ENCODE data around the gene KLC3. TPM values are rescaled to one million over a fixed set of nuclear protein-coding genes. Genes with fewer than 3 reads are reported as not detected.
A peak's percentile ranks its signal among the peaks of the same experiment; 100 is the strongest.

KLC3 gene
- total and polyA plus RNA-seq, 4 donors, result 0.80 to 2.2 (median 1.4) TPM

GRCh38 chr19:45385392-45386221 lies 45.1 kb downstream of the KLC3 start:
- Histone ChIP-seq H3K9me3 (ENCODE audit: control insufficient read depth in 4 of 4, insufficient read depth in 3 of 4, low read length in 3 of 4) (no peaks in the 10 kb centered on the region), H3K27ac (ENCODE audit: low read depth in 1 of 2, low read length in 1 of 2) (no peak overlapping the region), H3K4me1 (ENCODE audit: control insufficient read depth in 5 of 5, insufficient read depth in 5 of 5, low read length in 5 of 5) (peaks cover 0 to 8% (median 0%) of the 10 kb centered on the region in 5 donors), H3K9ac (ENCODE audit: insufficient read depth in 1 of 2, low read length in 2 of 2) (no peak overlapping the region), H3K36me3 (ENCODE audit: control insufficient read depth in 4 of 4, insufficient read depth in 4 of 4, low read length in 4 of 4) (no peaks in the 10 kb centered on the region), H3K27me3 (ENCODE audit: control insufficient read depth in 3 of 3, insufficient read depth in 3 of 3, low read length in 2 of 3) (peaks cover 0 to 23% (median 10%) of the 10 kb centered on the region in 3 donors), H3K4me3 (no peak overlapping the region)
- TF ChIP-seq CTCF (IDR thresholded peaks at IDR 0.05; ENCODE audit: control extremely low read depth, extremely low read depth), result no peak
- no peak for DNase-seq
- peak; percentile 44 for ATAC-seq (ENCODE audit: insufficient read depth, low FRiP score)
- WGBS, 2 donors, result 9 to 12% methylated on average over 73 to 75 of the region's 75 CpGs

GRCh38 chr19:45391346-45391745 lies 50.8 kb downstream of the KLC3 start:
- Histone ChIP-seq H3K4me3 (no peak overlapping the region), H3K9me3 (ENCODE audit: control insufficient read depth in 4 of 4, insufficient read depth in 3 of 4, low read length in 3 of 4) (peaks cover 0 to 3% (median 0%) of the 10 kb centered on the region in 4 donors), H3K27me3 (ENCODE audit: control insufficient read depth in 3 of 3, insufficient read depth in 3 of 3, low read length in 2 of 3) (peaks cover 0 to 14% (median 4%) of the 10 kb centered on the region in 3 donors), H3K36me3 (ENCODE audit: control insufficient read depth in 4 of 4, insufficient read depth in 4 of 4, low read length in 4 of 4) (peaks cover 0 to 23% (median 3%) of the 10 kb centered on the region in 4 donors), H3K9ac (ENCODE audit: insufficient read depth in 1 of 2, low read length in 2 of 2) (no peak overlapping the region), H3K27ac (ENCODE audit: low read depth in 1 of 2, low read length in 1 of 2) (no peak overlapping the region), H3K4me1 (ENCODE audit: control insufficient read depth in 5 of 5, insufficient read depth in 5 of 5, low read length in 5 of 5) (no peaks in the 10 kb centered on the region)
- no peak for ATAC-seq (ENCODE audit: insufficient read depth, low FRiP score)
- no peak for TF ChIP-seq CTCF (IDR thresholded peaks at IDR 0.05; ENCODE audit: control extremely low read depth, extremely low read depth)
- DNase-seq, result no peak
- WGBS, 2 donors, result 80 to 87% methylated on average over 3 of the region's 3 CpGs

GRCh38 chr19:45391871-45392665 lies 51.5 kb downstream of the KLC3 start:
- H3K36me3 ChIP-seq (ENCODE audit: control insufficient read depth in 4 of 4, insufficient read depth in 4 of 4, low read length in 4 of 4), result peaks cover 0 to 30% (median 5%) of the 10 kb centered on the region in 4 donors
- no peak for ATAC-seq (ENCODE audit: insufficient read depth, low FRiP score)
- no peak for TF ChIP-seq CTCF (IDR thresholded peaks at IDR 0.05; ENCODE audit: control extremely low read depth, extremely low read depth)
- H3K4me3 ChIP-seq, result no peak overlapping the region
- no peak overlapping the region for H3K27ac ChIP-seq (ENCODE audit: low read depth in 1 of 2, low read length in 1 of 2)
- no peaks in the 10 kb centered on the region for H3K4me1 ChIP-seq (ENCODE audit: control insufficient read depth in 5 of 5, insufficient read depth in 5 of 5, low read length in 5 of 5)
- WGBS, 2 donors, result 95% methylated on average over 21 of the region's 21 CpGs
- H3K9me3 ChIP-seq (ENCODE audit: control insufficient read depth in 4 of 4, insufficient read depth in 3 of 4, low read length in 3 of 4), result peaks cover 0 to 3% (median 0%) of the 10 kb centered on the region in 4 donors
- no peak overlapping the region for H3K9ac ChIP-seq (ENCODE audit: insufficient read depth in 1 of 2, low read length in 2 of 2)
- H3K27me3 ChIP-seq (ENCODE audit: control insufficient read depth in 3 of 3, insufficient read depth in 3 of 3, low read length in 2 of 3), result peaks cover 0 to 9% (median 6%) of the 10 kb centered on the region in 3 donors
- DNase-seq, result no peak
